ENCODE measurements around the gene GAS6. TPM values are rescaled to one million over a fixed set of nuclear protein-coding genes. Genes with fewer than 3 reads are reported as not detected.

GAS6 gene
- total and polyA plus RNA-seq, 9 of the 15 experiments (the other 6 are each of a cell fraction or from before 2014, with no cell fraction given) = 0.14 to 9.7 (median 4.7) TPM; not detected in 1

DNA sequence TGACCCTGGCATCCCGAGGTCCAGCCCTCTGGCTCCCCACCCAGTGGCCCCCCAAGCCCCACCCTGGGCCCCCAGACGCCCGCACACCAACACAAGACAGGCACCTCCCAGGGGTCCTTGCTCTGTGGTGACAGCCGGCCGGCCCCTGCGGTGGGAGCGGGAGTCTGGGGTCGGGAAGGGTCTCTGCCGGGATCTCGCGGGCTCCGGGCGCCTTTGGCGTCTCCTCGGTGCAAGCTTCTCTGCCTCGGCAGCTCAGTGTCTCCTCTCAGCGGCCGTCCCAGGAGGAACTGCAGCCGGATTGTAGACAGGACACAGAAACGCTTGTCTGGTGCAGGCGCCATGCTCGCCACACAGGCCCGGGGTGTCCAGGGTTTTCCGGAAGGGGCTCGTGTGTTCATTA, 61.1 kb downstream of the GAS6 start:
- no peak for DNase-seq (ENCODE audit: extremely low read depth in 1 of 4, low spot score in 3 of 4)
- Histone ChIP-seq H2AFZ (ENCODE audit: low read depth, low read length) (no peak overlapping the region), H3K9me1 (ENCODE audit: control insufficient read depth, insufficient read depth, low read length) (no peaks in the 10 kb centered on the region), H3K9me3 (replicated peaks; ENCODE audit: control insufficient read depth, insufficient read depth, low read depth, low read length) (no peaks in the 10 kb centered on the region), H3K27ac (ENCODE audit: extremely low read depth, low read depth, low read length) (no peak overlapping the region), H3K4me1 (replicated peaks in 1 of 2; ENCODE audit: control insufficient read depth in 2 of 2, insufficient read depth in 2 of 2, low read length in 2 of 2) (peaks cover 0 to 29% of the 10 kb centered on the region in 2 experiments; a peak in 2 of 5 replicates), H3K79me2 (ENCODE audit: control insufficient read depth, insufficient read depth, low read length) (no peaks in the 10 kb centered on the region), H3K27me3 (ENCODE audit: control insufficient read depth in 2 of 2, insufficient read depth in 2 of 2, low read length in 2 of 2) (peaks cover 8 to 61% of the 10 kb centered on the region in 2 experiments; a peak in 4 of 5 replicates), H4K20me1 (replicated peaks; ENCODE audit: control insufficient read depth, insufficient read depth, low read length) (no peaks in the 10 kb centered on the region), H3K4me2 (ENCODE audit: insufficient read depth, low read length) (no peak overlapping the region), H3K36me3 (ENCODE audit: control insufficient read depth, insufficient read depth, low read length) (no peaks in the 10 kb centered on the region), H3K9ac (ENCODE audit: insufficient read depth in 1 of 2, low read depth in 2 of 2, low read length in 2 of 2) (no peak overlapping the region), H3K4me3 (no peak overlapping the region)
- WGBS (ENCODE audit: insufficient coverage, low coverage, missing lambda C conversion rate) = 7% methylated on average over 16 of the region's 25 CpGs
- FAIRE-seq = no peak
- CTCF ChIA-PET (ENCODE audit: low intra/inter-chr PET ratio) = no interaction called here
- TF ChIP-seq, protein P1, sequence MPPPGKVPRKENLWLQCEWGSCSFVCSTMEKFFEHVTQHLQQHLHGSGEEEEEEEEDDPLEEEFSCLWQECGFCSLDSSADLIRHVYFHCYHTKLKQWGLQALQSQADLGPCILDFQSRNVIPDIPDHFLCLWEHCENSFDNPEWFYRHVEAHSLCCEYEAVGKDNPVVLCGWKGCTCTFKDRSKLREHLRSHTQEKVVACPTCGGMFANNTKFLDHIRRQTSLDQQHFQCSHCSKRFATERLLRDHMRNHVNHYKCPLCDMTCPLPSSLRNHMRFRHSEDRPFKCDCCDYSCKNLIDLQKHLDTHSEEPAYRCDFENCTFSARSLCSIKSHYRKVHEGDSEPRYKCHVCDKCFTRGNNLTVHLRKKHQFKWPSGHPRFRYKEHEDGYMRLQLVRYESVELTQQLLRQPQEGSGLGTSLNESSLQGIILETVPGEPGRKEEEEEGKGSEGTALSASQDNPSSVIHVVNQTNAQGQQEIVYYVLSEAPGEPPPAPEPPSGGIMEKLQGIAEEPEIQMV (tag; conservative IDR thresholded peaks at IDR 0.05; ENCODE audit: low read depth) = no peak
- TF ChIP-seq RFX5 (IDR thresholded peaks at IDR 0.05; ENCODE audit: low read depth, low read length) = no peak
- TF ChIP-seq IRF2 (CRISPR knock-in tag; IDR thresholded peaks at IDR 0.05) = no peak
- TF ChIP-seq NFE2 (IDR thresholded peaks at IDR 0.05; ENCODE audit: low read depth) = no peak
- TF ChIP-seq, protein P2, sequence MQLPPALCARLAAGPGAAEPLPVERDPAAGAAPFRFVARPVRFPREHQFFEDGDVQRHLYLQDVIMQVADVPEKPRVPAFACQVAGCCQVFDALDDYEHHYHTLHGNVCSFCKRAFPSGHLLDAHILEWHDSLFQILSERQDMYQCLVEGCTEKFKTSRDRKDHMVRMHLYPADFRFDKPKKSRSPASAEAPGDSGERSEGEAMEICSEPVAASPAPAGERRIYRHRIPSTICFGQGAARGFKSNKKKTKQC (CRISPR knock-in tag; IDR thresholded peaks at IDR 0.05) = no peak
- TF ChIP-seq MAZ (CRISPR knock-in tag; conservative IDR thresholded peaks at IDR 0.05 in 1 of 2, IDR thresholded peaks at IDR 0.05 in 1 of 2) = no peak
- TF ChIP-seq, protein P3, sequence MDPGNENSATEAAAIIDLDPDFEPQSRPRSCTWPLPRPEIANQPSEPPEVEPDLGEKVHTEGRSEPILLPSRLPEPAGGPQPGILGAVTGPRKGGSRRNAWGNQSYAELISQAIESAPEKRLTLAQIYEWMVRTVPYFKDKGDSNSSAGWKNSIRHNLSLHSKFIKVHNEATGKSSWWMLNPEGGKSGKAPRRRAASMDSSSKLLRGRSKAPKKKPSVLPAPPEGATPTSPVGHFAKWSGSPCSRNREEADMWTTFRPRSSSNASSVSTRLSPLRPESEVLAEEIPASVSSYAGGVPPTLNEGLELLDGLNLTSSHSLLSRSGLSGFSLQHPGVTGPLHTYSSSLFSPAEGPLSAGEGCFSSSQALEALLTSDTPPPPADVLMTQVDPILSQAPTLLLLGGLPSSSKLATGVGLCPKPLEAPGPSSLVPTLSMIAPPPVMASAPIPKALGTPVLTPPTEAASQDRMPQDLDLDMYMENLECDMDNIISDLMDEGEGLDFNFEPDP (CRISPR knock-in tag; IDR thresholded peaks at IDR 0.05) = no peak
- TF ChIP-seq KDM4B (IDR thresholded peaks at IDR 0.05; ENCODE audit: borderline replicate concordance in 2 of 2, low read depth in 1 of 2) = no peak
- no peak for TF ChIP-seq ZNF133 (CRISPR knock-in tag; IDR thresholded peaks at IDR 0.05)
- no peak for TF ChIP-seq ZNF589 (CRISPR knock-in tag; IDR thresholded peaks at IDR 0.05; ENCODE audit: low read depth)
- TF ChIP-seq, protein P4, sequence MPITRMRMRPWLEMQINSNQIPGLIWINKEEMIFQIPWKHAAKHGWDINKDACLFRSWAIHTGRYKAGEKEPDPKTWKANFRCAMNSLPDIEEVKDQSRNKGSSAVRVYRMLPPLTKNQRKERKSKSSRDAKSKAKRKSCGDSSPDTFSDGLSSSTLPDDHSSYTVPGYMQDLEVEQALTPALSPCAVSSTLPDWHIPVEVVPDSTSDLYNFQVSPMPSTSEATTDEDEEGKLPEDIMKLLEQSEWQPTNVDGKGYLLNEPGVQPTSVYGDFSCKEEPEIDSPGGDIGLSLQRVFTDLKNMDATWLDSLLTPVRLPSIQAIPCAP (CRISPR knock-in tag; IDR thresholded peaks at IDR 0.05; ENCODE audit: borderline replicate concordance) = no peak
- in situ Hi-C loops (cut with MboI) (loop anchor here (5.0 kb wide), 1 partner anchor 145 kb away; the partner anchor contains the start of gene ATP4B), intact Hi-C loops (cut with micrococcal nuclease) (no loop called here)
- ATAC-seq = peak; percentile 57; the same call in 2 of the 3 replicates
- POLR2A ChIA-PET = no interaction called here
- BruUV-seq (replicated peaks) = no TSS peak

Measured in K562 (cell line).